Liver (tissue), 3 donors: ENCODE results near the gene HENMT1.

Source experiments
- EGR1 ChIP-seq, 2 donors: IDR thresholded peaks; 2 replicates each; pipeline ENCODE4 v1.6.1; 2016 to 2018; ENCODE audit warnings: antibody characterized with exemption in 2 of 2, low read depth in 2 of 2
- FOXA2 ChIP-seq: IDR thresholded peaks from 2 replicates; pipeline ENCODE4 v1.6.1; 2016; ENCODE audit warnings: antibody characterized with exemption
- GABPA ChIP-seq, 2 donors: IDR thresholded peaks in 1 of 2; conservative IDR thresholded peaks in 1 of 2; 2 replicates each; pipeline ENCODE4 v1.6.1; 2016; ENCODE audit warnings: antibody characterized with exemption in 2 of 2, mild to moderate bottlenecking in 1 of 2, moderate library complexity in 1 of 2
- JUND ChIP-seq, 2 donors: IDR thresholded peaks; 2 replicates each; pipeline ENCODE4 v1.6.1; 2016; ENCODE audit warnings: antibody characterized with exemption in 2 of 2
- NR2F2 ChIP-seq: IDR thresholded peaks from 2 replicates; pipeline ENCODE4 v1.6.1; 2016; ENCODE audit warnings: antibody characterized with exemption
- RAD21 ChIP-seq, 2 donors: IDR thresholded peaks; 2 replicates each; pipeline ENCODE4 v1.6.1; 2016; ENCODE audit warnings: antibody characterized with exemption in 2 of 2, mild to moderate bottlenecking in 2 of 2
- SP1 ChIP-seq: IDR thresholded peaks from 2 replicates; pipeline ENCODE4 v1.6.1; 2018; ENCODE audit warnings: antibody characterized with exemption, mild to moderate bottlenecking
- TAF1 ChIP-seq: conservative IDR thresholded peaks from 2 replicates; pipeline ENCODE4 v1.6.1; 2016; ENCODE audit warnings: antibody characterized with exemption, mild to moderate bottlenecking
- YY1 ChIP-seq: IDR thresholded peaks from 2 replicates; pipeline ENCODE4 v1.6.1; 2016; ENCODE audit warnings: antibody characterized with exemption, mild to moderate bottlenecking
- TF ChIP-seq, protein P1 (sequence below): fragments of 150-350 bp; IDR thresholded peaks from 2 replicates; pipeline ENCODE4 v1.5.1; 2017; ENCODE audit warnings: improper control_type of control experiment, low read depth, low read length; ENCODE audit not compliant: missing input control
- TF ChIP-seq, protein P2 (sequence below): IDR thresholded peaks from 2 replicates; pipeline ENCODE4 v1.6.1; 2016; ENCODE audit warnings: antibody characterized with exemption
- TF ChIP-seq, protein P3 (sequence below): IDR thresholded peaks from 2 replicates; pipeline ENCODE4 v1.6.1; 2016; ENCODE audit warnings: antibody characterized with exemption
- TF ChIP-seq, protein P4 (sequence below): IDR thresholded peaks from 2 replicates; pipeline ENCODE4 v1.6.1; 2016; ENCODE audit warnings: antibody characterized with exemption
- donor health status: healthy.
- donor health status: healthy.

DNA sequence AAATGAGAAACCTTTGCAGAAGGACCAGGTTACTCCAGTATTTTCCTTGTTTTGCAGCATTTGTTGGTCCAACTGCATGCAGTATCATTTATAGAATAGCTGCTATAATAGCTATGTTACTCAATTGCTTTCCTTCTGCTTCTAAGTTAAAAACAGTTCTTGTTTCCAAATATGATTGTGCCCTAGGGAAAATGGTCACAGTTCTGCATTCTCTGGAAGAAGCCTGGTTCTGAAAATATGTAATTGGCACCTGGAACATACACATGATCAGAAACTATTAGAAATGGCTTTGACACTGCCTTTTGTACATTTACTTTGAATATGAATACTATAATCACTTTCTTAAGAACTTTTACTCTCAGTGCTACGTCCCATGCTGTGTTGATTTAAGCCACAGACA, 33.6 kb downstream of the HENMT1 start:
- TF ChIP-seq, protein P1, sequence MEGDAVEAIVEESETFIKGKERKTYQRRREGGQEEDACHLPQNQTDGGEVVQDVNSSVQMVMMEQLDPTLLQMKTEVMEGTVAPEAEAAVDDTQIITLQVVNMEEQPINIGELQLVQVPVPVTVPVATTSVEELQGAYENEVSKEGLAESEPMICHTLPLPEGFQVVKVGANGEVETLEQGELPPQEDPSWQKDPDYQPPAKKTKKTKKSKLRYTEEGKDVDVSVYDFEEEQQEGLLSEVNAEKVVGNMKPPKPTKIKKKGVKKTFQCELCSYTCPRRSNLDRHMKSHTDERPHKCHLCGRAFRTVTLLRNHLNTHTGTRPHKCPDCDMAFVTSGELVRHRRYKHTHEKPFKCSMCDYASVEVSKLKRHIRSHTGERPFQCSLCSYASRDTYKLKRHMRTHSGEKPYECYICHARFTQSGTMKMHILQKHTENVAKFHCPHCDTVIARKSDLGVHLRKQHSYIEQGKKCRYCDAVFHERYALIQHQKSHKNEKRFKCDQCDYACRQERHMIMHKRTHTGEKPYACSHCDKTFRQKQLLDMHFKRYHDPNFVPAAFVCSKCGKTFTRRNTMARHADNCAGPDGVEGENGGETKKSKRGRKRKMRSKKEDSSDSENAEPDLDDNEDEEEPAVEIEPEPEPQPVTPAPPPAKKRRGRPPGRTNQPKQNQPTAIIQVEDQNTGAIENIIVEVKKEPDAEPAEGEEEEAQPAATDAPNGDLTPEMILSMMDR = no peak
- TF ChIP-seq, protein P2, sequence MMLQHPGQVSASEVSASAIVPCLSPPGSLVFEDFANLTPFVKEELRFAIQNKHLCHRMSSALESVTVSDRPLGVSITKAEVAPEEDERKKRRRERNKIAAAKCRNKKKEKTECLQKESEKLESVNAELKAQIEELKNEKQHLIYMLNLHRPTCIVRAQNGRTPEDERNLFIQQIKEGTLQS = no peak
- TF ChIP-seq GABPA (IDR thresholded peaks at IDR 0.05 in 1 of 2, conservative IDR thresholded peaks at IDR 0.05 in 1 of 2) (no peak), JUND (IDR thresholded peaks at IDR 0.05) (no peak), SP1 (no peak), TAF1 (no peak), FOXA2 (no peak), EGR1 (IDR thresholded peaks at IDR 0.05; ENCODE audit: low read depth in 2 of 2) (no peak), YY1 (no peak), NR2F2 (no peak), RAD21 (IDR thresholded peaks at IDR 0.05) (no peak)
- TF ChIP-seq, protein P3, sequence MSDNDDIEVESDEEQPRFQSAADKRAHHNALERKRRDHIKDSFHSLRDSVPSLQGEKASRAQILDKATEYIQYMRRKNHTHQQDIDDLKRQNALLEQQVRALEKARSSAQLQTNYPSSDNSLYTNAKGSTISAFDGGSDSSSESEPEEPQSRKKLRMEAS = no peak
- TF ChIP-seq, protein P4, sequence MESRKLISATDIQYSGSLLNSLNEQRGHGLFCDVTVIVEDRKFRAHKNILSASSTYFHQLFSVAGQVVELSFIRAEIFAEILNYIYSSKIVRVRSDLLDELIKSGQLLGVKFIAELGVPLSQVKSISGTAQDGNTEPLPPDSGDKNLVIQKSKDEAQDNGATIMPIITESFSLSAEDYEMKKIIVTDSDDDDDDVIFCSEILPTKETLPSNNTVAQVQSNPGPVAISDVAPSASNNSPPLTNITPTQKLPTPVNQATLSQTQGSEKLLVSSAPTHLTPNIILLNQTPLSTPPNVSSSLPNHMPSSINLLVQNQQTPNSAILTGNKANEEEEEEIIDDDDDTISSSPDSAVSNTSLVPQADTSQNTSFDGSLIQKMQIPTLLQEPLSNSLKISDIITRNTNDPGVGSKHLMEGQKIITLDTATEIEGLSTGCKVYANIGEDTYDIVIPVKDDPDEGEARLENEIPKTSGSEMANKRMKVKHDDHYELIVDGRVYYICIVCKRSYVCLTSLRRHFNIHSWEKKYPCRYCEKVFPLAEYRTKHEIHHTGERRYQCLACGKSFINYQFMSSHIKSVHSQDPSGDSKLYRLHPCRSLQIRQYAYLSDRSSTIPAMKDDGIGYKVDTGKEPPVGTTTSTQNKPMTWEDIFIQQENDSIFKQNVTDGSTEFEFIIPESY = no peak
